ENCODE measurements around the gene DNER. TPM values are rescaled to one million over a fixed set of nuclear protein-coding genes. Genes with fewer than 3 reads are reported as not detected.

DNER gene
- total RNA-seq, 2 donors from 2014 or later: 2.6 to 6.0 TPM

DNA sequence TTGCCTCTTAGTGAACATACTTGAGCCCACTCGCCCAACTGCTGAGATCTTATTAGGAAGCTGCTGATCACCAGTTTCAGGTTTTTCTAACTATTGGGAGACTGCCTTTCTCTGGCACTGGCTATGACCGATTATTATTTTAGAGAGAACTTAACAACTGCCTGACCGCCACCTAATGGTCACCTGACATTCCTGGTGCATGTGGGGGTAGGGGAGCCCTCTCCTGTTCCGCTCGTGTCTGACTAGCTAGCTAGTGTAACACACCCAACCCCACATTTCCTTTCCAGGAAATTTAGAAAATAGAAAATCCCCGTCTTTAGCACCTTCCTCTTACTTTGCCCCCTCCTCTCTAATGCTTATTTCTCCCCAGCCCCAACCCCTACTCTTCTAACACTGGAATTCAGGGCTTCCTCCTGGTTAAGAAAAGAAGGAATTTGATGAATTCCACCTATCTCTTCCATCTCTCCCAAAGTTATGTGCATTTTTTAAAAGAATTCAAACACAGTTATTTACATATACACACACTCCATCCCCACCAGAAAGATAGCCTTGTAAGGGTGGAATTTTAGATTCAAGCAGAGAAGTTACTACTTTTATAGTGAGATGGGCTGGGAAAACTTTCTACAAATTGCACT is 19.4 kb upstream of the DNER start:
- H3K4me1 ChIP-seq (replicated peaks): no peaks in the 10 kb centered on the region
- WGBS: 70% methylated on average over 6 of the region's 6 CpGs
- H3K9me3 ChIP-seq: no peaks in the 10 kb centered on the region
- no peaks in the 10 kb centered on the region for H3K27me3 ChIP-seq (replicated peaks; ENCODE audit: insufficient read depth)
- H3K27ac ChIP-seq: no peak overlapping the region
- TF ChIP-seq, protein P1, sequence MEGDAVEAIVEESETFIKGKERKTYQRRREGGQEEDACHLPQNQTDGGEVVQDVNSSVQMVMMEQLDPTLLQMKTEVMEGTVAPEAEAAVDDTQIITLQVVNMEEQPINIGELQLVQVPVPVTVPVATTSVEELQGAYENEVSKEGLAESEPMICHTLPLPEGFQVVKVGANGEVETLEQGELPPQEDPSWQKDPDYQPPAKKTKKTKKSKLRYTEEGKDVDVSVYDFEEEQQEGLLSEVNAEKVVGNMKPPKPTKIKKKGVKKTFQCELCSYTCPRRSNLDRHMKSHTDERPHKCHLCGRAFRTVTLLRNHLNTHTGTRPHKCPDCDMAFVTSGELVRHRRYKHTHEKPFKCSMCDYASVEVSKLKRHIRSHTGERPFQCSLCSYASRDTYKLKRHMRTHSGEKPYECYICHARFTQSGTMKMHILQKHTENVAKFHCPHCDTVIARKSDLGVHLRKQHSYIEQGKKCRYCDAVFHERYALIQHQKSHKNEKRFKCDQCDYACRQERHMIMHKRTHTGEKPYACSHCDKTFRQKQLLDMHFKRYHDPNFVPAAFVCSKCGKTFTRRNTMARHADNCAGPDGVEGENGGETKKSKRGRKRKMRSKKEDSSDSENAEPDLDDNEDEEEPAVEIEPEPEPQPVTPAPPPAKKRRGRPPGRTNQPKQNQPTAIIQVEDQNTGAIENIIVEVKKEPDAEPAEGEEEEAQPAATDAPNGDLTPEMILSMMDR (IDR thresholded peaks at IDR 0.05): no peak
- no peak for TF ChIP-seq POLR2A (IDR thresholded peaks at IDR 0.05)
- TF ChIP-seq POLR2AphosphoS5 (IDR thresholded peaks at IDR 0.05): no peak
- DNase-seq (ENCODE audit: low spot score): no peak
- no peaks in the 10 kb centered on the region for H3K36me3 ChIP-seq
- H3K4me3 ChIP-seq: no peak overlapping the region
- intact Hi-C loops (cut with DNase I): no loop called here

DNA sequence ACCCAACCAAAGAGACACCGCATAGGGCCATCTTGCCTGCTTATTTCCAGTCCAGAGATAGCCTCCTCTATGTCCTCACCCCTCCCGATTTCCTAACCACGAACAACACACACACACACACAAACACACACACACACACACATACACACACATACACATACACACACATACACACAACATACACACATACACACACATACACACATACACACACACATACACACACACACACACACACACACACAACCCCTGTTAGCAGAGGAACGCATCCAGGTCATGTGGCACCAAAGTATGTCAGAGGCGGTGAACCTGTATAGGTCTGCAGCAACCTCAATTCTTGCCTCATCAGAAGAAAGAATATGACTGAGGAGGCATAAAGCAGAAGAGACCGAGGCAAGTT is 18.5 kb upstream of the DNER start:
- Histone ChIP-seq H3K36me3 (no peaks in the 10 kb centered on the region), H3K4me3 (no peak overlapping the region), H3K9me3 (no peaks in the 10 kb centered on the region), H3K27me3 (replicated peaks; ENCODE audit: insufficient read depth) (no peaks in the 10 kb centered on the region), H3K27ac (no peak overlapping the region), H3K4me1 (replicated peaks) (no peaks in the 10 kb centered on the region)
- no peak for TF ChIP-seq POLR2A (IDR thresholded peaks at IDR 0.05)
- TF ChIP-seq POLR2AphosphoS5 (IDR thresholded peaks at IDR 0.05): no peak
- TF ChIP-seq, protein P1 (IDR thresholded peaks at IDR 0.05): no peak
- WGBS: 89% methylated on average over 6 of the region's 6 CpGs
- intact Hi-C loops (cut with DNase I): no loop called here
- DNase-seq (ENCODE audit: low spot score): no peak

DNA sequence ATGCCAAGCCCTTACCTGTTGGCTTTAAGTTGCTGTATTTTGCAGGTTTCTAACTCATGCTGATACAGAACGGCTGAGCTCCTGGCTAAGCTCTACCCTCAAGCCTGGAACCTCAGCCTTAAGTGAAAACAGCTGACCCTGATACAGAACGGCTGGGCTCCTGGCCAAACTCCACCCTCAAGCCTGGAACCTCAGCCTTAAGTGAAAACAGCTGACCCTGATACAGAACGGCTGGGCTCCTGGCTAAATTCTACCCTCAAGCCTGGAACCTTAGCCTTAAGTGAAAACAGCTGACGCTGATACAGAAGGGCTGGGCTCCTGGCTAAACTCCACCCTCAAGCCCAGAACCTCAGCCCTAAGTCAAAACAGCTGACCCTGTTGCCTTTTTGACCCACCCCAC is 17.6 kb upstream of the DNER start:
- Histone ChIP-seq H3K27ac (no peak overlapping the region), H3K36me3 (no peaks in the 10 kb centered on the region), H3K9me3 (no peaks in the 10 kb centered on the region), H3K27me3 (replicated peaks; ENCODE audit: insufficient read depth) (no peaks in the 10 kb centered on the region), H3K4me3 (no peak overlapping the region), H3K4me1 (replicated peaks) (no peaks in the 10 kb centered on the region)
- TF ChIP-seq, protein P1 (IDR thresholded peaks at IDR 0.05): no peak
- TF ChIP-seq POLR2A (IDR thresholded peaks at IDR 0.05): no peak
- no peak for TF ChIP-seq POLR2AphosphoS5 (IDR thresholded peaks at IDR 0.05)
- 53% methylated on average over 4 of the region's 4 CpGs for WGBS
- no peak for DNase-seq (ENCODE audit: low spot score)
- intact Hi-C loops (cut with DNase I): no loop called here

DNA sequence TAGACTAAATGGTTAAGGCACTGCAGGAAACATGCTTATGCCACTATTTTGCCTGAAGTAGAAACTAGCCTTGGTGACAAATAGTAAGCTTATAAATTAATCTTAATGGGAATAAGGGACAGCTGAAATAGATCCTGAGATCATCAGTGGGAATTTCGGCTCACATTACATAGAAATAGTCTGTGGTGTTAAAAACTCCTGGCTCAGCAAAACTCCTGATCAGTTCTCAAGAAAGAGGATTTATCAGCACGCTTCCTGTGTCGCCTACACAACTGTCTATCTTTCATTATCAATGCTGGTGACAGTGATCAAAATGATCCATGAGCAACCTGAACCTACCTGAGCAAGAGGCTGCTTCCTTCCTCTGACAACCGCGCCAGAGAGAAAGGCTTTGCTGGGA is 17.0 kb upstream of the DNER start:
- Histone ChIP-seq H3K27me3 (replicated peaks; ENCODE audit: insufficient read depth) (no peaks in the 10 kb centered on the region), H3K4me1 (replicated peaks) (no peaks in the 10 kb centered on the region), H3K4me3 (no peak overlapping the region), H3K27ac (no peak overlapping the region), H3K36me3 (no peaks in the 10 kb centered on the region), H3K9me3 (no peaks in the 10 kb centered on the region)
- 88% methylated on average over 5 of the region's 5 CpGs for WGBS
- intact Hi-C loops (cut with DNase I): no loop called here
- no peak for DNase-seq (ENCODE audit: low spot score)
- TF ChIP-seq POLR2AphosphoS5 (IDR thresholded peaks at IDR 0.05): no peak
- TF ChIP-seq, protein P1 (IDR thresholded peaks at IDR 0.05): no peak

DNA sequence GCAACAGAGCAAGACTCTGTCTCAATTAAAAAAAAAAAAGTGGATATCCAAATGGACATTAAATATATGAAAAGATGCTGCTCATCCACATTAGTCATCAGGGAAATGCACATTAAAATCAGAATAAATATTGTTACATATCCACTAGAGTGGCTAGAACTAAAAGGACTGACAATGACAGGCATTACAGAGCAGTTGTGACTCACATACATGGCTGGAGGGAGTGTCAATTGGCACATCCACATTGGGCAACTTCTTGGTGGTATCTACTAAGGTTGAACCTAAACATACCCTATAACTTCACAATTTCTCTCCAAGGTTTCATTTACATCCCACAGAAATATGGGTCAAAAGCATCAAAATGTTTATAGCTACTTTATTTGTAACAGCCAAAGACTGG is 14.0 kb upstream of the DNER start:
- Histone ChIP-seq H3K27me3 (replicated peaks; ENCODE audit: insufficient read depth) (no peaks in the 10 kb centered on the region), H3K4me3 (no peak overlapping the region), H3K9me3 (no peaks in the 10 kb centered on the region), H3K36me3 (no peaks in the 10 kb centered on the region), H3K4me1 (replicated peaks) (no peaks in the 10 kb centered on the region), H3K27ac (no peak overlapping the region)
- intact Hi-C loops (cut with DNase I): no loop called here
- no peak for DNase-seq (ENCODE audit: low spot score)
- TF ChIP-seq POLR2AphosphoS5 (IDR thresholded peaks at IDR 0.05) (no peak), POLR2A (IDR thresholded peaks at IDR 0.05) (no peak)
- TF ChIP-seq, protein P1 (IDR thresholded peaks at IDR 0.05): no peak
